Activated naive CD8-positive, alpha-beta T cell treated with anti-CD3 and anti-CD28 coated beads, Interleukin-2, amount 10 ng/mL, durations not matched to agents 7 days and 5 days (primary cell): ENCODE data around the gene TANGO6. TPM values are rescaled to one million over a fixed set of nuclear protein-coding genes. Genes with fewer than 3 reads are reported as not detected.
A peak's percentile ranks its signal among the peaks of the same experiment; 100 is the strongest.

Experiments
- ATAC-seq: fragments of 150-1000 bp; cut with Tn5 transposase; one replicate; pipeline ENCODE4 v1.10.0; 2021; ENCODE audit warnings: low read depth, moderate library complexity
- POLR2A ChIA-PET: fragments of 350-600 bp; sonication (Branson Sonifier 250); formaldehyde crosslinking; loops from one replicate; lab custom pipeline; 2021; ENCODE audit warnings: antibody characterized with exemption; lab: Charles Lee
- DNase-seq: peaks from one replicate; pipeline ENCODE4 v3.0.0; 2021
- H3K27ac Mint-ChIP-seq: one replicate; pipeline ENCODE4 v1.8.0; 2022; ENCODE audit warnings: mild to moderate bottlenecking, mixed read lengths
- H3K27me3 Mint-ChIP-seq: one replicate; pipeline ENCODE4 v1.8.0; 2022; ENCODE audit warnings: mild to moderate bottlenecking, moderate library complexity, mixed read lengths
- H3K36me3 Mint-ChIP-seq: one replicate; pipeline ENCODE4 v1.8.0; 2021; ENCODE audit warnings: mild to moderate bottlenecking, mixed read lengths
- H3K4me1 Mint-ChIP-seq: one replicate; pipeline ENCODE4 v1.8.0; 2021; ENCODE audit warnings: mixed read lengths
- H3K4me3 Mint-ChIP-seq: one replicate; pipeline ENCODE4 v1.8.0; 2022; ENCODE audit warnings: mild to moderate bottlenecking, moderate library complexity, mixed read lengths
- H3K9me3 Mint-ChIP-seq: one replicate; pipeline ENCODE4 v1.8.0; 2021; ENCODE audit warnings: mixed read lengths
- total RNA-seq, 2 experiments: library from RNA; stranded (reverse); gene quantifications; one replicate each; pipeline ENCODE4 v1.2.3, GENCODE V29; 2021

TANGO6 gene
- total RNA-seq, 2 experiments from 2014 or later: 29.2 to 29.7 TPM

GRCh38 chr16:69131167-69131838 is 288.0 kb downstream of the TANGO6 start:
- Mint-ChIP-seq H3K4me3 (peak overlapping the region; percentile 96), H3K4me1 (peaks cover 37% of the 10 kb centered on the region), H3K9me3 (no peaks in the 10 kb centered on the region), H3K36me3 (peaks cover 7% of the 10 kb centered on the region), H3K27ac (peak overlapping the region; percentile 90), H3K27me3 (no peaks in the 10 kb centered on the region)
- ATAC-seq: no peak
- DNase-seq: no peak
- POLR2A ChIA-PET: no interaction called here

GRCh38 chr16:69131839-69132423 is 288.6 kb downstream of the TANGO6 start:
- Mint-ChIP-seq H3K4me1 (peaks cover 37% of the 10 kb centered on the region), H3K9me3 (no peaks in the 10 kb centered on the region), H3K4me3 (peak overlapping the region; percentile 96), H3K27me3 (no peaks in the 10 kb centered on the region), H3K36me3 (peaks cover 9% of the 10 kb centered on the region), H3K27ac (peak overlapping the region; percentile 90)
- POLR2A ChIA-PET: interaction anchor here (1.0 to 2.5 kb wide), 6 partner anchors 26 to 288 kb away, joined by 3 to 8 read pairs (median 4); partner anchors contain the start of genes PDF, SNTB2 and TERF2
- DNase-seq: no peak
- ATAC-seq: peak; percentile 53

GRCh38 chr16:69132424-69133252 is 289.3 kb downstream of the TANGO6 start, which contains the start of the genes CHTF8 and UTP4:
TSS of gene CHTF8 (minus strand) at chr16:69132588. CDS start at chr16:69121458, 11,130 bp downstream.
TSS of gene UTP4 (plus strand) at chr16:69132649. CDS start at chr16:69133460, 811 bp downstream.
- ATAC-seq: peak; percentile 91
- H3K27ac Mint-ChIP-seq: peak within 1 kb of the TSS; percentile 90
- no peaks in the 10 kb centered on the region for H3K27me3 Mint-ChIP-seq
- H3K4me3 Mint-ChIP-seq: peak within 1 kb of the TSS; percentile 96
- peaks cover 8% of the 10 kb centered on the region for H3K36me3 Mint-ChIP-seq
- peak; percentile 92 for DNase-seq
- no peaks in the 10 kb centered on the region for H3K9me3 Mint-ChIP-seq
- H3K4me1 Mint-ChIP-seq: peaks cover 36% of the 10 kb centered on the region
- POLR2A ChIA-PET: interaction anchor here (0.6 to 2.5 kb wide), 9 partner anchors 8 to 288 kb away, joined by 3 to 8 read pairs (median 4); partner anchors contain the start of genes COG8, NIP7, PDF and SNTB2

- no peaks in the 10 kb centered on the region for H3K27me3 Mint-ChIP-seq
- H3K27ac Mint-ChIP-seq: peak overlapping the region; percentile 90
- peaks cover 9% of the 10 kb centered on the region for H3K36me3 Mint-ChIP-seq
- peaks cover 36% of the 10 kb centered on the region for H3K4me1 Mint-ChIP-seq
- ATAC-seq (no peak), DNase-seq (no peak)
- H3K9me3 Mint-ChIP-seq: no peaks in the 10 kb centered on the region
- peak overlapping the region; percentile 96 for H3K4me3 Mint-ChIP-seq
- POLR2A ChIA-PET: interaction anchor here (0.6 to 2.5 kb wide), 7 partner anchors 9 to 1358 kb away, joined by 3 to 8 read pairs (median 4); partner anchors contain the start of gene PDF
These were observed 290.1 kb downstream of the TANGO6 start for GRCh38 chr16:69133373-69133954.

Other genes with a start within 250 kb of the TANGO6 start
- under 1 TPM; 0.28 to 0.51 TPM for gene CDH3, start 198.2 kb upstream of the TANGO6 start, total RNA-seq
- under 1 TPM; 0.51 to 0.58 TPM for gene CDH1, start 106.2 kb upstream of the TANGO6 start, total RNA-seq